CD4-positive, alpha-beta T cell treated with Interleukin-2 at 100 ng/mL for 4 hours (primary cell): ENCODE measurements around the gene DUSP23.

Experiments used
- DNase-seq: peaks from one replicate; pipeline ENCODE4 v3.0.0-alpha.2; 2020; ENCODE audit warnings: low spot score

Gene DUSP23

GRCh38 chr1:159828581-159829272 lies 48.0 kb downstream of the DUSP23 start:
- DNase-seq, result no peak

GRCh38 chr1:159829273-159829634 lies 48.5 kb downstream of the DUSP23 start:
- DNase-seq, result no peak

DNA sequence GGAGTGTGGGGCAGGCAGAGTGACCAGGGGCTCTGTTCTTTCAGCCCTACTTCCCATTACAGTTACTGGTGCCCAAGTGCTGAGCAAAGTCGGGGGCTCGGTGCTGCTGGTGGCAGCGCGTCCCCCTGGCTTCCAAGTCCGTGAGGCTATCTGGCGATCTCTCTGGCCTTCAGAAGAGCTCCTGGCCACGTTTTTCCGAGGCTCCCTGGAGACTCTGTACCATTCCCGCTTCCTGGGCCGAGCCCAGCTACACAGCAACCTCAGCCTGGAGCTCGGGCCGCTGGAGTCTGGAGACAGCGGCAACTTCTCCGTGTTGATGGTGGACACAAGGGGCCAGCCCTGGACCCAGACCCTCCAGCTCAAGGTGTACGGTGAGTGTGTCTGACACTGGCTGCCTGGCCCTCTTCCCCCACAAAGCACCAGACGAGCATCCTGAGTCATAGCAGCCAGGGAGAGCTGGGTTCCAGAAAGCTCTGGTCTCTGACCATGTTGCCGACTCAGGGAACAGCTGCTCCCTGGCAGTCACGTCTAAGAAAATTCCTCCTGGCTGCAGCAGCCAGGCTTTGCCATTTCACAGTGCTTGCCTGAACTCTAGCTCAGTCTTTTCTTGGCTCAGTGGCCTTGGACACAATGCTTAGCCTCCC lies 49.2 kb downstream of the DUSP23 start:
- DNase-seq, result no peak

DNA sequence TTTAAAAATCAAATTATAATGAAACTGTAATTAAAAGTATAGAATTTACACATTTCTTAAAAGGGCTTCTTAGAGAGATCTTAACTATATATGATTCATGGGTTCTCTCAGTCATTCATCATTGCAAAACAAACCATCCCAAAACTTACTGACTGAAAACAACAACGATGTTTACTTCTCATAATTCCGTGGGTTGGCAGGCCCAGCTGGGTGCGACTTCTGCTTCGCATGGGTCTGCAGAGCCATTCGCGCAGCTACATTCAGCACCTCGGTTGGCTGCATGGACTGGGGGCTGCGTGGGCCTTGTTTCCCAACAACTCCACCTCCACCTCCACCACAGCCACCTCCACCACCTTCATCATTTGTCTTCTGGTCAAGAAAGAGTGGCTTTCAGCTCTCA lies 50.0 kb downstream of the DUSP23 start:
- no peak for DNase-seq

- no peak for DNase-seq
Observed at GRCh38 chr1:159831412-159832141, 50.8 kb downstream of the DUSP23 start.
